IMR-90 (cell line): ENCODE results near the gene DOCK2. TPM values are rescaled to one million over a fixed set of nuclear protein-coding genes. Genes with fewer than 3 reads are reported as not detected.

ENCODE experiments used
- ATAC-seq: fragments of 200-7000 bp; cut with Tn5 transposase; 2 replicates; pipeline ENCODE4 v1.9.1; 2020; ENCODE audit warnings: low read depth, mild to moderate bottlenecking, moderate library complexity
- BruUV-seq: library from RNA; stranded (reverse); fragments of 400-500 nt; replicated peaks from 2 replicates; lab custom pipeline; 2021; lab: Mats Ljungman, UMichigan
- CTCF ChIA-PET: fragments of 300-600 bp; formaldehyde crosslinking; extraction: SDS; loops from one replicate; lab custom pipeline; 2021; ENCODE audit warnings: antibody characterized with exemption; lab: Yijun Ruan, JAX
- POLR2A ChIA-PET: fragments of 300-600 bp; sonication (Branson Sonifier 250); formaldehyde crosslinking; loops from one replicate; lab custom pipeline; 2022; ENCODE audit warnings: antibody characterized with exemption; ENCODE audit not compliant: unreplicated experiment; lab: Charles Lee
- DNase-seq: peaks from one replicate; pipeline ENCODE4 v3.0.0; 2013
- H2AFZ ChIP-seq: replicated peaks from 2 replicates; pipeline ENCODE3; 2013; ENCODE audit warnings: low read length, mild to moderate bottlenecking; ENCODE audit not compliant: poor library complexity
- H2AK5ac ChIP-seq: 2 replicates; pipeline ENCODE4 v1.6.1; 2013; ENCODE audit warnings: low read depth, low read length, inconsistent platforms
- H2AK9ac ChIP-seq: replicated peaks from 2 replicates; pipeline ENCODE3; 2013; ENCODE audit warnings: mild to moderate bottlenecking, low read depth, low read length, moderate library complexity; ENCODE audit not compliant: poor library complexity
- H2BK120ac ChIP-seq: 2 replicates; pipeline ENCODE4 v1.6.1; 2013; ENCODE audit warnings: low read depth, low read length, inconsistent platforms
- H2BK15ac ChIP-seq: 3 replicates; pipeline ENCODE4 v1.6.1; 2013; ENCODE audit warnings: low read depth, low read length, inconsistent platforms
- H2BK20ac ChIP-seq: 2 replicates; pipeline ENCODE4 v1.6.1; 2013; ENCODE audit warnings: low read depth, mild to moderate bottlenecking, inconsistent platforms, low read length, moderate library complexity
- H2BK5ac ChIP-seq: 2 replicates; pipeline ENCODE4 v1.6.1; 2013; ENCODE audit warnings: mild to moderate bottlenecking, low read depth, low read length, inconsistent platforms; ENCODE audit not compliant: poor library complexity, severe bottlenecking
- H3K14ac ChIP-seq: replicated peaks from 2 replicates; pipeline ENCODE4 v1.6.1; 2013; ENCODE audit warnings: low read depth, low read length, inconsistent platforms
- H3K18ac ChIP-seq: 2 replicates; pipeline ENCODE4 v1.6.1; 2013; ENCODE audit warnings: low read depth, low read length, control low read depth
- H3K23ac ChIP-seq: 2 replicates; pipeline ENCODE4 v1.6.1; 2013; ENCODE audit warnings: low read depth, low read length, inconsistent platforms
- H3K27ac ChIP-seq: 2 replicates; pipeline ENCODE4 v1.5.1; 2013; ENCODE audit warnings: mild to moderate bottlenecking, control low read depth, low read length; ENCODE audit not compliant: insufficient read depth
- H3K27me3 ChIP-seq: 2 replicates; pipeline ENCODE4 v1.6.1; 2013; ENCODE audit warnings: low read length; ENCODE audit not compliant: control insufficient read depth, insufficient read depth
- H3K36me3 ChIP-seq: 2 replicates; pipeline ENCODE4 v1.6.1; 2013; ENCODE audit warnings: low read length, mixed read lengths; ENCODE audit not compliant: control insufficient read depth, insufficient read depth
- H3K4ac ChIP-seq: 2 replicates; pipeline ENCODE4 v1.6.1; 2013; ENCODE audit warnings: low read depth, low read length, inconsistent platforms
- H3K4me1 ChIP-seq: 2 replicates; pipeline ENCODE4 v1.6.1; 2013; ENCODE audit warnings: low read length, mixed read lengths; ENCODE audit not compliant: control insufficient read depth, insufficient read depth
- H3K4me2 ChIP-seq: 2 replicates; pipeline ENCODE4 v1.6.1; 2013; ENCODE audit warnings: low read depth, mild to moderate bottlenecking, control low read depth, low read length, moderate library complexity
- H3K4me3 ChIP-seq: 2 replicates; pipeline ENCODE4 v1.5.1; 2013; ENCODE audit warnings: low read depth, mild to moderate bottlenecking, control low read depth, low read length, moderate library complexity; ENCODE audit not compliant: insufficient read depth
- H3K56ac ChIP-seq: 2 replicates; pipeline ENCODE4 v1.6.1; 2013; ENCODE audit warnings: low read length, inconsistent platforms; ENCODE audit not compliant: insufficient read depth; ENCODE audit errors: extremely low read depth
- H3K79me1 ChIP-seq, 2 experiments: 2 replicates each; pipeline ENCODE4 v1.6.1; 2013; ENCODE audit warnings: low read length in 2 of 2, inconsistent platforms in 1 of 2, low read depth in 1 of 2
- H3K9ac ChIP-seq: 2 replicates; pipeline ENCODE4 v1.6.1; 2013; ENCODE audit warnings: low read depth, low read length, control low read depth
- H3K9me1 ChIP-seq: 2 replicates; pipeline ENCODE4 v1.6.1; 2013; ENCODE audit warnings: low read length, inconsistent platforms; ENCODE audit not compliant: insufficient read depth
- H3K9me3 ChIP-seq: 2 replicates; pipeline ENCODE4 v1.6.1; 2013; ENCODE audit warnings: low read length; ENCODE audit not compliant: control insufficient read depth, insufficient read depth
- H4K20me1 ChIP-seq: 2 replicates; pipeline ENCODE4 v1.6.1; 2013; ENCODE audit warnings: low read length, inconsistent platforms; ENCODE audit not compliant: insufficient read depth
- H4K5ac ChIP-seq: 2 replicates; pipeline ENCODE4 v1.6.1; 2013; ENCODE audit warnings: mild to moderate bottlenecking, low read depth, low read length, control low read depth
- H4K8ac ChIP-seq, 2 experiments: 2 replicates each; pipeline ENCODE4 v1.6.1; 2013; ENCODE audit warnings: low read depth in 2 of 2, low read length in 2 of 2, control low read depth in 1 of 2, inconsistent platforms in 1 of 2
- H4K91ac ChIP-seq: 2 replicates; pipeline ENCODE4 v1.6.1; 2013; ENCODE audit warnings: low read depth, low read length, inconsistent platforms; ENCODE audit not compliant: insufficient read depth
- BHLHE40 ChIP-seq: fragments of 150-350 bp; IDR thresholded peaks from 2 replicates; pipeline ENCODE4 v1.6.1; 2016; ENCODE audit warnings: mild to moderate bottlenecking, low read depth, low read length
- CEBPB ChIP-seq: IDR thresholded peaks from 2 replicates; pipeline ENCODE4 v1.6.1; 2012; ENCODE audit warnings: low read depth, low read length, improper control_type of control experiment
- CHD1 ChIP-seq: IDR thresholded peaks from 2 replicates; pipeline ENCODE4 v1.6.1; 2012; ENCODE audit warnings: low read depth, low read length, improper control_type of control experiment
- FOS ChIP-seq: fragments of 150-350 bp; IDR thresholded peaks from 2 replicates; pipeline ENCODE4 v1.6.1; 2016; ENCODE audit warnings: low read depth, low read length
- MAFK ChIP-seq: IDR thresholded peaks from 2 replicates; pipeline ENCODE4 v1.6.1; 2012; ENCODE audit warnings: low read depth, low read length, improper control_type of control experiment
- MAZ ChIP-seq: IDR thresholded peaks from 2 replicates; pipeline ENCODE4 v1.6.1; 2012; ENCODE audit warnings: low read depth, mild to moderate bottlenecking, low read length, improper control_type of control experiment, moderate library complexity, borderline replicate concordance
- MXI1 ChIP-seq: IDR thresholded peaks from 2 replicates; pipeline ENCODE4 v1.6.1; 2012; ENCODE audit warnings: low read depth, mild to moderate bottlenecking, low read length, moderate library complexity, borderline replicate concordance
- NFE2L2 ChIP-seq: fragments of 150-350 bp; IDR thresholded peaks from 2 replicates; pipeline ENCODE4 v1.6.1; 2016; ENCODE audit warnings: low read depth, mild to moderate bottlenecking, low read length
- POLR2A ChIP-seq: IDR thresholded peaks from 2 replicates; pipeline ENCODE4 v1.6.1; 2012; ENCODE audit warnings: mild to moderate bottlenecking, low read depth, low read length
- RAD21 ChIP-seq: IDR thresholded peaks from 2 replicates; pipeline ENCODE4 v1.6.1; 2012; ENCODE audit warnings: low read length, improper control_type of control experiment
- RCOR1 ChIP-seq: IDR thresholded peaks from 2 replicates; pipeline ENCODE4 v1.6.1; 2012; ENCODE audit warnings: mild to moderate bottlenecking, low read length, improper control_type of control experiment; ENCODE audit not compliant: insufficient replicate concordance
- RFX5 ChIP-seq: IDR thresholded peaks from 2 replicates; pipeline ENCODE4 v1.8.0; 2012; ENCODE audit warnings: low read depth, mild to moderate bottlenecking, low read length, moderate library complexity
- SMC3 ChIP-seq: fragments of 150-350 bp; IDR thresholded peaks from 2 replicates; pipeline ENCODE4 v1.6.1; 2016; ENCODE audit warnings: low read depth, mild to moderate bottlenecking, antibody characterized with exemption, low read length, moderate library complexity
- WGBS, 2 experiments: methylation state at CpG; one replicate each; pipeline versions ENCODE4 v1.1.5 to v1.1.7; 2013; ENCODE audit warnings: missing lambda C conversion rate in 2 of 2; ENCODE audit not compliant: insufficient read length in 1 of 2; ENCODE audit errors: extremely low coverage in 2 of 2; 5-methylcytosine and 5-hydroxymethylcytosine counted together
- dilution Hi-C: fragments of 300-500 bp; cut with HindIII; formaldehyde crosslinking; loops from one replicate; pipeline ENCODE4 v1.14.3; 2018; ENCODE audit warnings: low sequenced_read_pairs; ENCODE audit not compliant: unreplicated experiment
- in situ Hi-C: fragments of 300-500 bp; cut with MboI; formaldehyde crosslinking; loops from 3 replicates; pipeline ENCODE4 v1.14.3; 2019; ENCODE audit warnings: low sequenced_read_pairs, inconsistent platforms, mixed read lengths
- intact Hi-C: fragments of 100-400 bp; cut with micrococcal nuclease; formaldehyde crosslinking; loops from 2 replicates; pipeline ENCODE4 v1.10.0; 2022
- polyA plus RNA-seq, 3 experiments: library from polyadenylated mRNA; depleted of rRNA; stranded (reverse); fragments of >200 nt; gene quantifications; 2 replicates each; pipeline ENCODE4 v1.2.3, GENCODE V29; 2012; ENCODE audit warnings: low replicate concordance in 1 of 3
- total RNA-seq: library from RNA; depleted of rRNA; stranded (reverse); fragments of >200 nt; gene quantifications from 2 replicates; pipeline ENCODE4 v1.2.3, GENCODE V29; 2012
- TF ChIP-seq, protein P1 (sequence below): fragments of 150-350 bp; IDR thresholded peaks from 2 replicates; pipeline ENCODE4 v1.6.1; 2016; ENCODE audit warnings: low read depth, mild to moderate bottlenecking, low read length, moderate library complexity, borderline replicate concordance
- TF ChIP-seq, protein P2 (sequence below): fragments of 150-350 bp; IDR thresholded peaks from 2 replicates; pipeline ENCODE4 v1.6.1; 2017; ENCODE audit warnings: mild to moderate bottlenecking, antibody characterized with exemption, low read length, low read depth
- TF ChIP-seq, protein P3 (sequence below): conservative IDR thresholded peaks from 2 replicates; pipeline ENCODE4 v1.5.1; 2012; ENCODE audit warnings: mild to moderate bottlenecking, low read depth, low read length, improper control_type of control experiment

The DOCK2 gene
- total and polyA plus RNA-seq, 2 of the 4 experiments (the other 2 are of a cell fraction) = 0.72 to 3.0 TPM

DNA sequence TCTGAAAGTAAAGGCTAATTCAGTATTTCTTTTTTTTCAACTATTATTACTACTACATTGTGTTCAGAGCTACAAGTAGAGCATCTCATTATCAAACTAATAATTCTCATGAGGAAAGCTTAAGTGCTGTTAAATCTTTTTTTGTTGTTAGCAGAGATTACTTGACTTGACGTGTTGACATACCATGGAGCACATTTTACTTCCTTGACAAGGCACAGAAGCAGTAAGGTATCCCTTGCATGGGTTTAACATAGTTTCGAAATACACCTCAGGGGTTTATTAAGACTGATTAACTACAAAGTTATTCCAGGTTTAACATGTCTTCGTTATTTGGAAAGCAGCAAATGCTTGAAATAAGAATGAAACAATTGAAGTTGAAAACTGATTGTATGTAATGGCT lies 46.5 kb upstream of the DOCK2 start:
- no peak overlapping the region for H3K9ac ChIP-seq
- no peak overlapping the region for H4K8ac ChIP-seq
- no peak overlapping the region for H3K4ac ChIP-seq
- H2AK5ac ChIP-seq = no peak overlapping the region
- peaks cover 3% of the 10 kb centered on the region; the same call in 1 of the 2 replicates for H3K4me1 ChIP-seq
- no peak overlapping the region for H2AK9ac ChIP-seq
- H3K4me2 ChIP-seq = no peak overlapping the region
- WGBS, 2 experiments = no CpG with 5 or more reads among the region's 3 CpGs
- H3K23ac ChIP-seq = no peak overlapping the region
- H2BK120ac ChIP-seq = no peak overlapping the region
- H2BK5ac ChIP-seq = no peak overlapping the region
- H3K4me3 ChIP-seq = no peak overlapping the region
- peaks cover 21 to 36% of the 10 kb centered on the region in 2 experiments; a peak in 3 of 4 replicates for H3K79me1 ChIP-seq
- no peak overlapping the region for H3K27ac ChIP-seq
- H3K56ac ChIP-seq = no peak overlapping the region
- H3K27me3 ChIP-seq = no peaks in the 10 kb centered on the region
- DNase-seq (no peak), ATAC-seq (no peak)
- H2BK15ac ChIP-seq = no peak overlapping the region
- no peak overlapping the region for H4K5ac ChIP-seq
- H3K9me1 ChIP-seq = peaks cover 4% of the 10 kb centered on the region
- H3K9me3 ChIP-seq = no peaks in the 10 kb centered on the region
- no peaks in the 10 kb centered on the region for H4K20me1 ChIP-seq
- intact Hi-C loops = no loop called here
- no peak overlapping the region for H4K91ac ChIP-seq
- H2BK20ac ChIP-seq = no peak overlapping the region
- no TSS peak for BruUV-seq
- peaks cover 12% of the 10 kb centered on the region for H3K36me3 ChIP-seq
- TF ChIP-seq CHD1 (no peak), MAFK (no peak), CEBPB (no peak), RCOR1 (no peak), POLR2A (no peak), RFX5 (no peak), BHLHE40 (no peak), MXI1 (no peak), MAZ (no peak), SMC3 (no peak), NFE2L2 (no peak), RAD21 (no peak), FOS (no peak)
- TF ChIP-seq, protein P1, sequence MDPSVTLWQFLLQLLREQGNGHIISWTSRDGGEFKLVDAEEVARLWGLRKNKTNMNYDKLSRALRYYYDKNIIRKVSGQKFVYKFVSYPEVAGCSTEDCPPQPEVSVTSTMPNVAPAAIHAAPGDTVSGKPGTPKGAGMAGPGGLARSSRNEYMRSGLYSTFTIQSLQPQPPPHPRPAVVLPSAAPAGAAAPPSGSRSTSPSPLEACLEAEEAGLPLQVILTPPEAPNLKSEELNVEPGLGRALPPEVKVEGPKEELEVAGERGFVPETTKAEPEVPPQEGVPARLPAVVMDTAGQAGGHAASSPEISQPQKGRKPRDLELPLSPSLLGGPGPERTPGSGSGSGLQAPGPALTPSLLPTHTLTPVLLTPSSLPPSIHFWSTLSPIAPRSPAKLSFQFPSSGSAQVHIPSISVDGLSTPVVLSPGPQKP = no peak
- TF ChIP-seq, protein P2, sequence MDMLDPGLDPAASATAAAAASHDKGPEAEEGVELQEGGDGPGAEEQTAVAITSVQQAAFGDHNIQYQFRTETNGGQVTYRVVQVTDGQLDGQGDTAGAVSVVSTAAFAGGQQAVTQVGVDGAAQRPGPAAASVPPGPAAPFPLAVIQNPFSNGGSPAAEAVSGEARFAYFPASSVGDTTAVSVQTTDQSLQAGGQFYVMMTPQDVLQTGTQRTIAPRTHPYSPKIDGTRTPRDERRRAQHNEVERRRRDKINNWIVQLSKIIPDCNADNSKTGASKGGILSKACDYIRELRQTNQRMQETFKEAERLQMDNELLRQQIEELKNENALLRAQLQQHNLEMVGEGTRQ = no peak
- TF ChIP-seq, protein P3, sequence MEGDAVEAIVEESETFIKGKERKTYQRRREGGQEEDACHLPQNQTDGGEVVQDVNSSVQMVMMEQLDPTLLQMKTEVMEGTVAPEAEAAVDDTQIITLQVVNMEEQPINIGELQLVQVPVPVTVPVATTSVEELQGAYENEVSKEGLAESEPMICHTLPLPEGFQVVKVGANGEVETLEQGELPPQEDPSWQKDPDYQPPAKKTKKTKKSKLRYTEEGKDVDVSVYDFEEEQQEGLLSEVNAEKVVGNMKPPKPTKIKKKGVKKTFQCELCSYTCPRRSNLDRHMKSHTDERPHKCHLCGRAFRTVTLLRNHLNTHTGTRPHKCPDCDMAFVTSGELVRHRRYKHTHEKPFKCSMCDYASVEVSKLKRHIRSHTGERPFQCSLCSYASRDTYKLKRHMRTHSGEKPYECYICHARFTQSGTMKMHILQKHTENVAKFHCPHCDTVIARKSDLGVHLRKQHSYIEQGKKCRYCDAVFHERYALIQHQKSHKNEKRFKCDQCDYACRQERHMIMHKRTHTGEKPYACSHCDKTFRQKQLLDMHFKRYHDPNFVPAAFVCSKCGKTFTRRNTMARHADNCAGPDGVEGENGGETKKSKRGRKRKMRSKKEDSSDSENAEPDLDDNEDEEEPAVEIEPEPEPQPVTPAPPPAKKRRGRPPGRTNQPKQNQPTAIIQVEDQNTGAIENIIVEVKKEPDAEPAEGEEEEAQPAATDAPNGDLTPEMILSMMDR = no peak
- in situ Hi-C loops = no loop called here
- dilution Hi-C loops = no loop called here
- ChIA-PET CTCF (no interaction called here), POLR2A (no interaction called here)
- no peak overlapping the region for H2AFZ ChIP-seq
- no peak overlapping the region for H3K18ac ChIP-seq
- H3K14ac ChIP-seq = no peak overlapping the region
